DOHH2 (cell line): Measurements from ENCODE around the gene GPBAR1.

Source experiments
- CTCF ChIP-seq: fragments of 200-600 bp; sonication (generic); IDR thresholded peaks from one replicate; pipeline ENCODE4 v1.5.1; 2014; ENCODE audit warnings: antibody characterized with exemption, mild to moderate bottlenecking, low read depth, low read length; ENCODE audit not compliant: poor library complexity, severe bottlenecking
- EZH2phosphoT487 ChIP-seq: fragments of 200-600 bp; sonication (generic); IDR thresholded peaks from 2 replicates; pipeline ENCODE4 v1.6.1; 2017; ENCODE audit warnings: borderline replicate concordance, mild to moderate bottlenecking, antibody characterized with exemption, low read length, moderate library complexity, mixed read lengths

- TF ChIP-seq CTCF (no peak), EZH2phosphoT487 (no peak)
These were observed 39.3 kb downstream of the GPBAR1 start for GRCh38 chr2:218300141-218300540.
